Endothelial cell of umbilical vein (primary cell): ENCODE measurements around the gene ALDOA.

Source experiments
- CTCF ChIP-seq, 2 donors: IDR thresholded peaks; 1 replicate in 1 of 2; 2 replicates in 1 of 2; pipeline ENCODE4 v1.5.1; 2011; ENCODE audit warnings: low read length in 2 of 2, mild to moderate bottlenecking in 2 of 2, moderate library complexity in 2 of 2, control low read depth in 1 of 2, inconsistent platforms in 1 of 2, low read depth in 1 of 2; ENCODE audit not compliant: insufficient read depth in 1 of 2; ENCODE audit errors: extremely low read depth in 1 of 2
- EZH2 ChIP-seq: IDR thresholded peaks from 2 replicates; pipeline ENCODE4 v1.6.1; 2012; ENCODE audit warnings: borderline replicate concordance, low read depth, mild to moderate bottlenecking, moderate library complexity, low read length, inconsistent platforms; ENCODE audit not compliant: severe bottlenecking
- FOS ChIP-seq: IDR thresholded peaks from 2 replicates; pipeline ENCODE4 v1.6.1; 2011; ENCODE audit warnings: mild to moderate bottlenecking, low read length, moderate library complexity, borderline replicate concordance; ENCODE audit not compliant: insufficient read depth
- GATA2 ChIP-seq: IDR thresholded peaks from 2 replicates; pipeline ENCODE4 v1.7.0; 2011; ENCODE audit warnings: low read depth, mild to moderate bottlenecking, moderate library complexity, mixed read lengths, low read length; ENCODE audit not compliant: insufficient read length, insufficient read depth
- JUN ChIP-seq: IDR thresholded peaks from 2 replicates; pipeline ENCODE4 v1.6.1; 2011; ENCODE audit warnings: borderline replicate concordance, low read depth; ENCODE audit not compliant: insufficient read length, insufficient read depth
- MAX ChIP-seq: IDR thresholded peaks from 2 replicates; pipeline ENCODE4 v1.6.1; 2011; ENCODE audit not compliant: insufficient read depth, insufficient read length
- MYC ChIP-seq: IDR thresholded peaks from one replicate; pipeline ENCODE4 v1.6.1; 2011; ENCODE audit warnings: mild to moderate bottlenecking, low read depth, low read length
- POLR2A ChIP-seq: IDR thresholded peaks from 2 replicates; pipeline ENCODE4 v1.6.1; 2012; ENCODE audit warnings: low read depth, mild to moderate bottlenecking, control low read depth, low read length
- POLR2AphosphoS5 ChIP-seq: IDR thresholded peaks from 2 replicates; pipeline ENCODE4 v1.6.1; 2012; ENCODE audit warnings: low read depth, mild to moderate bottlenecking, control low read depth, low read length, moderate library complexity; ENCODE audit not compliant: insufficient read depth

GRCh38 chr16:30031477-30031918 is 34.1 kb upstream of the ALDOA start:
- TF ChIP-seq GATA2 (no peak), MYC (no peak), JUN (no peak), CTCF (IDR thresholded peaks at IDR 0.05; ENCODE audit: extremely low read depth in 1 of 2, insufficient read depth in 1 of 2, low read depth in 1 of 2, low read length in 2 of 2) (no peak), FOS (no peak), POLR2AphosphoS5 (no peak), EZH2 (no peak), POLR2A (no peak), MAX (no peak)
